Measurements from ENCODE around the gene ANO8. TPM values are rescaled to one million over a fixed set of nuclear protein-coding genes. Genes with fewer than 3 reads are reported as not detected.

The ANO8 gene
- total RNA-seq, 1 experiment from 2014 or later = 21.9 TPM

DNA sequence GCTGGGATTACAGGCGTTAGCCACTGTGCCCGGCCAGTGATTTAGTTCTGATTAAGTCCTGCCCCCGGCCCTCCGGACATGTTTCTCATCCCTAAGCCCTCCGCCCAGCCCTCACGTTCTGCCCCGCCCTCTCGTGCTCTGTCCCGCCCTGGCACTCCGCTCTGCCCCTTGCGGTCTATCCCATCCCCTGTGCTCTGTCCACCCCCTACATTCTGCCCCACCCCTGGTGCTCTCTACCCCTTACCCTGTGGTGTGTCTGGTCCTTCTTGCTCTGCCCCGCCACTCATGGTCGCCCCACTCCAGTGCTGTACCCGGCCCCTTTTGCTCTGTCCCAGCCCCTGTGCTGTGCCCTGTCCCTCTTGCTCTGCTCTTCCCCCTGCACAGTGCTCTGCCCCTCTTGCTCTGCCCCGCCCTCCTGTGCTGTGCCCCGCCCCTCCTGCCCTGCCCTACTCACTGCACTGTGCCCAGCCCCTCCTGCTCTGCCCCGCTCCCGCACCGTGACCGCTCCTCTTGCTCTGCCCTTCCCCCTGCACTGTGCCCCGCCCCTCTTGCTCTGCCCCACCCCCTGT, 5.7 kb upstream of the ANO8 start:
- Histone ChIP-seq H2AK5ac (ENCODE audit: insufficient read length, low read length) (no peak overlapping the region), H3K9ac (ENCODE audit: extremely low read depth, insufficient read length, low read length) (no peak overlapping the region), H3K79me1 (ENCODE audit: insufficient read depth, low read depth, low read length, poor library complexity, severe bottlenecking) (no peaks in the 10 kb centered on the region), H3K56ac (ENCODE audit: insufficient read length, low read depth, low read length) (no peak overlapping the region), H2BK20ac (ENCODE audit: low read depth, low read length, poor library complexity, severe bottlenecking) (no peak overlapping the region), H4K5ac (ENCODE audit: insufficient read length, low read depth, low read length) (no peak overlapping the region), H2BK12ac (ENCODE audit: insufficient read length, low read depth, low read length) (no peak overlapping the region), H2AFZ (ENCODE audit: low read length) (no peak overlapping the region), H3K9me3 (ENCODE audit: control insufficient read depth, low read depth, low read length) (no peaks in the 10 kb centered on the region), H2BK120ac (ENCODE audit: low read depth, low read length, poor library complexity, severe bottlenecking) (no peak overlapping the region), H2BK15ac (ENCODE audit: low read depth, low read length) (no peak overlapping the region), H4K8ac (replicated peaks; ENCODE audit: insufficient read length, low read depth, low read length) (no peak overlapping the region), H3K4me2 (ENCODE audit: insufficient read depth, insufficient read length, low read length) (peak overlapping the region; percentile 10), H3K27me3 (ENCODE audit: insufficient read depth, low read length) (no peaks in the 10 kb centered on the region), H3K27ac (ENCODE audit: insufficient read length, low read depth, low read length) (no peak overlapping the region), H3K79me2 (ENCODE audit: insufficient read depth, low read length) (no peaks in the 10 kb centered on the region), H3T11ph (ENCODE audit: low read length) (no peak overlapping the region), H4K91ac (ENCODE audit: insufficient read length, low read depth, low read length) (no peak overlapping the region), H3K4ac (ENCODE audit: low read depth, low read length) (no peak overlapping the region), H2BK5ac (ENCODE audit: insufficient read length, low read length) (no peak overlapping the region), H3K4me1 (ENCODE audit: insufficient read depth, low read length) (peaks cover 2% of the 10 kb centered on the region; the same call in 1 of the 2 replicates), H4K20me1 (ENCODE audit: control insufficient read depth, insufficient read depth, insufficient read length) (no peaks in the 10 kb centered on the region), H3K18ac (ENCODE audit: insufficient read length, low read depth, low read length) (peak overlapping the region; percentile 34), H3K23me2 (ENCODE audit: insufficient read length, low read depth, low read length, poor library complexity, severe bottlenecking) (peaks cover 12% of the 10 kb centered on the region), H3K23ac (ENCODE audit: insufficient read length, low read depth, low read length) (no peak overlapping the region), H3K14ac (ENCODE audit: insufficient read depth, low read length) (no peak overlapping the region)
- TF ChIP-seq, protein P1, sequence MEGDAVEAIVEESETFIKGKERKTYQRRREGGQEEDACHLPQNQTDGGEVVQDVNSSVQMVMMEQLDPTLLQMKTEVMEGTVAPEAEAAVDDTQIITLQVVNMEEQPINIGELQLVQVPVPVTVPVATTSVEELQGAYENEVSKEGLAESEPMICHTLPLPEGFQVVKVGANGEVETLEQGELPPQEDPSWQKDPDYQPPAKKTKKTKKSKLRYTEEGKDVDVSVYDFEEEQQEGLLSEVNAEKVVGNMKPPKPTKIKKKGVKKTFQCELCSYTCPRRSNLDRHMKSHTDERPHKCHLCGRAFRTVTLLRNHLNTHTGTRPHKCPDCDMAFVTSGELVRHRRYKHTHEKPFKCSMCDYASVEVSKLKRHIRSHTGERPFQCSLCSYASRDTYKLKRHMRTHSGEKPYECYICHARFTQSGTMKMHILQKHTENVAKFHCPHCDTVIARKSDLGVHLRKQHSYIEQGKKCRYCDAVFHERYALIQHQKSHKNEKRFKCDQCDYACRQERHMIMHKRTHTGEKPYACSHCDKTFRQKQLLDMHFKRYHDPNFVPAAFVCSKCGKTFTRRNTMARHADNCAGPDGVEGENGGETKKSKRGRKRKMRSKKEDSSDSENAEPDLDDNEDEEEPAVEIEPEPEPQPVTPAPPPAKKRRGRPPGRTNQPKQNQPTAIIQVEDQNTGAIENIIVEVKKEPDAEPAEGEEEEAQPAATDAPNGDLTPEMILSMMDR (conservative IDR thresholded peaks at IDR 0.05) = no peak
- Mint-ChIP-seq H3K27me3 (ENCODE audit: low read depth) (no peaks in the 10 kb centered on the region), H3K9me3 (no peaks in the 10 kb centered on the region; a peak in 1 of 5 replicates), H3K4me1 (peaks cover 13 to 36% of the 10 kb centered on the region in 2 experiments), H3K4me3 (peak overlapping the region in 1 of 2 experiments; percentile 51; a peak in 2 of 5 replicates), H3K27ac (peak overlapping the region in 2 of 3 experiments; percentile 40 to 53; a peak in 2 of 7 replicates), H3K36me3 (ENCODE audit: insufficient read depth in 1 of 3, low read depth in 3 of 3) (peaks cover 10 to 35% (median 23%) of the 10 kb centered on the region in 3 experiments; a peak in 5 of 7 replicates)
- whole genome bisulfite sequencing (ENCODE audit: extremely low coverage, insufficient read length, low lambda C conversion rate) = no CpG with 5 or more reads among the region's 21 CpGs
- peak; percentile 94 for DNase-seq
